Right hindlimb (tissue), 1 donor: Measurements from ENCODE around the gene ADRM1.

Source experiments
- DNase-seq: peaks from one replicate; pipeline ENCODE4 v3.0.0-alpha.2; 2018

The ADRM1 gene, protein sequence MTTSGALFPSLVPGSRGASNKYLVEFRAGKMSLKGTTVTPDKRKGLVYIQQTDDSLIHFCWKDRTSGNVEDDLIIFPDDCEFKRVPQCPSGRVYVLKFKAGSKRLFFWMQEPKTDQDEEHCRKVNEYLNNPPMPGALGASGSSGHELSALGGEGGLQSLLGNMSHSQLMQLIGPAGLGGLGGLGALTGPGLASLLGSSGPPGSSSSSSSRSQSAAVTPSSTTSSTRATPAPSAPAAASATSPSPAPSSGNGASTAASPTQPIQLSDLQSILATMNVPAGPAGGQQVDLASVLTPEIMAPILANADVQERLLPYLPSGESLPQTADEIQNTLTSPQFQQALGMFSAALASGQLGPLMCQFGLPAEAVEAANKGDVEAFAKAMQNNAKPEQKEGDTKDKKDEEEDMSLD

DNA sequence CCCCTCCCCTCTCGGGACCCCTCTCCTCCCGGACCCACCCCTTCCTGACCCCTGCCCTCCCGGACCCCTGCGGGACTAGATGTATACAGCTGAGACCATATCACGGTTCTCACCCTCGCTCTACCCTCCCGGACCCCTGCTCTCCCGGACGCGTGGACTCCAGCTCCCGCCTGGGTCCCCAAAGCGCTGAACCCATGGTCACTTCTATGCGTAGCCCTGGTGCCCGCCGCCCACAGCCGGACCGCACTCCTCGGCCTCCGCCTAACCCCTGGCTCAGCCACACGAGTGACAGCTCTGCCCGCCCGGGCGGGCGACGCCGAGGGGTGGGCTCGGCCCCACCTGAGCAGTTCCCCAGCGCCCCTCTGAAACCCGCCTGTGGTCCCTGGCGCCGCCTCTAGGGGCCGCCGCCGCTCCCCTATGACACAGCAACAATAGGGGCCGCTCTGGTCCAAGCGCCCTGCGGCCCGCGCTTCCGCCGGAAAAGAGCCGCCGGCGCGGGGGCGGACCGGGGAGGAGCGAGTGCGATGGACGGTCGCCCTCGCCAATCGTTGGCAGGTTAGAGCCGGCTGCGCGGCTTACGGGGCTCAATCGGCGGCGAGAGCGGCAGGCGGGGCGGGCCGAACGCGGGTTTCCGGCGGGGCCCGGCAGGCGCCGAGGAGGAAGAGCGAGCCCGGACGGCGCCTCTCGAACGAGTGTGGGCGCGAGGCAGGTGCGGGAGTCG, at the start of gene ADRM1:
TSS of gene ADRM1 (plus strand) at position 657 of the 721 bp plus-strand sequence. CDS start 572 bp downstream, outside the sequence.
- peak; percentile 98 for DNase-seq

DNA sequence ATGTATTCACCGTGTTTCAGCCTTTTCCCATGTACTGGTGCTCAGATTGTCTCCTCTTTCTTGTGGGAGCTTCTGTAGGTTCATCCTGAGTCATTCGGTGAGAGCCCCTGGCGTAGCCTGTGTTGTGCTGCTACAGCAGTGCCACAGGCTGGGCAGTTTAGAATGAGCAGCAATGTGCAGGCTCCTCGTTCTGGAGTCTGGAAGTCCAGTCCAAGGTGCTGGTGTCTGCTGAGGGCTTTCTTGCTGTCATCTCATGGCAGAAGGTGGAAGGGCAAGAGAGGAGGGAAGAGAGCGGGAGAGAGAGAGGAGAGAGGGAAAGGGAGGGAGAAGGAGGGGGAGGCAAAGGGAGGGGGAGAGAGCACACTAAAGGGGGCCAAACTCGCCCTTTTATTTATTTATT, 49.4 kb upstream of the ADRM1 start:
- no peak for DNase-seq

DNA sequence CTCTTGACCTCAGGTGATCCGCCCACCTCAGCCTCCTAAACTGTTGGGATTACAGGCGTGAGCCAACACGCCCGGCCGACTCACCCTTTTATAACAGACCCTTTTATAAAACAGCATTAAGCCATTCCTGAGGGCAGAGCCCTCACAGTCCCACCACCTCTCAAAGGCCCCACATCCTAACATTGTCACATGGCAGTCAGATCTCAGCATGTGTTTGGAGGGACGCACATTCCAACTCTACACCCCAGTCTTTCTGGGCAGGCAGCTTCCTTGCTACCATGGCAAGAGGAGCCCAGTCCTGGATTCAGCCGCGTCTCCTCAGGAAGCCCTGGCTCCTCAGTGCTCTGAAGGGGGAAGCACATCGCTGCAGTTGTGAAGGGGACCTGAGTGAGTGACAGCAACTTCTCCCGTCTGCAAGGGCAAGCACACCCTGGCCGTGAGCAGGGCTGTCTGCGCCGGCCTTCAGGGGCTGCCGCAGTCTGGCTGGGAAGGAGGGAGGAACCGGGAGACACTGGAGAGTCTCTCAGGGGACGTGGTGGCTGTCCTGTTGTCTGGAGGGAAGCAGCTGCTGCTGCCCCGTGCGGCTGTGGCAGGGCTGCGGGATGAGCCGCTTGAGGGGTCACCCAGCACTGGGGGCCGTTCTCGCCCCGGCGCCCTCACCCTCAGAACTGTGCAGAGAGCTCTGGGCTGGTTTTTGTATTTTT, 48.6 kb upstream of the ADRM1 start:
- DNase-seq = no peak

DNA sequence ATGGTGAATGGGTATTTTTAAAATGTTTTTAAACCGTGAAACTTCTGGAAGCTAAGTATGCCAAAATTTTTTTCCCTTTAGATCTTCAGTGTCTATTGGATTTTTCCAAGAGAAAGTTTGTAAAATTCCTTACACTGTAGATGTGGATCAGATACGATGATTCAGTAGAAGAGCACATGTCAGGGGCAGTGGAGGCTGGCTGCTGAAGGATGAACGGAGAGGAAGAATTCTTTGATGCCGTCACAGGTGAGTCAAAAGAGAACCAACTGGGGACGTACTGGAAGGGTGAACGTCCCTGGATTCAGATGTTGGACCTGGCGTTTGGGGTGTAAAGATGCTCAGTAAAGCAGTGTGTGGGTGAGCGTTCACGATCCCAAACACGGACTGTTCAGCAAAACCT, 46.8 kb upstream of the ADRM1 start:
- DNase-seq = no peak

- no peak for DNase-seq
These were observed 44.1 kb upstream of the ADRM1 start for GRCh38 chr20:62258499-62259293.

- DNase-seq = no peak
These were observed 43.6 kb upstream of the ADRM1 start for GRCh38 chr20:62259294-62259565.

DNA sequence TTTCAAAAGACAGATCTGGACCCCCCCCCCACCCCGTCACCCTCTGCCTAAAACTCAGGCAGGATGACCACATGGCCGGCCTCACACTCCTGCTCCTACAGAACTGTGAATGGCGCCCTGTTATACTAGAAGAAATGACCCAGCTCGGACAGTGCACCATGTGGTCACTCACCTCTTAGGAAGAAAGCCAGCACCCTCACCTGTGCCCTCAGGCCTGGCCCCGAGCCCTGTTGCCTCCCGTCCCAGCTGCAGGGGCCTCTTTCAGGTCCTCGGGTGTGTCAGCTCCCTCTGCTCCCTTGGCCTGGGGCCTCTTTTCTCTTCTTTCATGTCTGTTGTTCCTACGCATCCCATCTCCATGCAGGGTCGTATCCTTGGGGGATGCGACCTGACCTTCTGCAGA, 40.7 kb upstream of the ADRM1 start:
- no peak for DNase-seq

DNA sequence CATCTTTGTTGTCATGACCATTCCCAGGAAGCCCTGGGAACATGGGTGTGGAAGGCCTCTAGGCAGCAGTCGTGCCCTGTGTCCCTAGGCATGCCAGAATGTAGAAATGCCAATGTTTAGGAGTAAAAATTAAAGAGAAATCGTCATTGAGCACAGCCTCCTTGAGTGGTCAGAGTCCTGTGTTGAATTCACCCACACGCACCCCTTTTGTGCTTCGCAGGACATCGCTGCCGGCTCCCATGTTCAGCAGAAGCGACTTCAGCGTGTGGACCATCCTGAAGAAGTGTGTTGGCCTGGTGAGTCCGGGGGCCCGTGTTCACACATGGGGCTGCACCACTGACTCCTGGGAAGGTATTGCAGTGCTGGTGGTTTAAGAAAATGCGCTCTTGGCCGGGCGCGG, 39.4 kb upstream of the ADRM1 start:
- DNase-seq = no peak

DNA sequence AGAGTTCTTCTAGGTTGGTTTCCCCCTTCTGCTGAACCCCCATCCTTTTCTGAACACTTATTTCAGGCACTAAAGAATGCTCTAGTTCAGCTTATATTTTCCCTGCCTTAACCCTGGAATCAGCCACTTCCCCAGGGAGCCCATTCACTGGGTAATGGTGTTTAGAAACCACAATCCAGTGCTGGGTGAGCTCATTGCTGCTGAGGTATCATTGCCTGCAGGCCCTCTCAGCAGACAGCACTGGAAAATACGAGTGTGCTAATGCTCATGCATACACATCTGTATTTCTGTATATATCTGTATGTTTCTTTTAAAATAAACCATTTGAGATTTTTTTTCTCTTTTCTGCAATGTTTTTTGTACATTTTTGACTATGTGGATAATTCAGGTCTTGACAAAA, 37.4 kb upstream of the ADRM1 start:
- DNase-seq = no peak

- no peak for DNase-seq
These were observed 36.5 kb upstream of the ADRM1 start for GRCh38 chr20:62266340-62266739.

- no peak for DNase-seq
These were observed 35.9 kb upstream of the ADRM1 start for GRCh38 chr20:62266851-62267250.

DNA sequence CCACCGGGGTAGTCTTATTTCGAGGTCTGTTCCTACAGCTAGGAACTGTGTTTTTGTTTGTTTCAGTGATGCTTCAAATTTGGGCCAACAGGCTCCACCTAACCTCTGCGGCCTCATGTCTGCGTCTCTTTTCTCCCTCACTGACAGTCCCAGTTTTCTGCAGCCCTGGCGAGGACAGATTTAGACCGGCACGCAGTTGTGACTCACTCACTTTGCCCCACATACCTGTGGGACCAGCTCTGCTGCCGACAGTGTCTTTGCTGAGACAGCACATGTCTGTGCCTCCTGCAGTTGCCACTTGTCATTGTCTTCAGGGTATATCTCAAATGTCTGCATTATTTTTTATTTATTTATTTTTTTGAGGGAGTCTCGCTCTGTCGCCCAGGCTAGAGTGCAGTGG, 35.3 kb upstream of the ADRM1 start:
- no peak for DNase-seq

- DNase-seq = no peak
These were observed 34.4 kb upstream of the ADRM1 start for GRCh38 chr20:62268228-62268900.

- DNase-seq = no peak
These were observed 33.4 kb upstream of the ADRM1 start for GRCh38 chr20:62269378-62269777.

DNA sequence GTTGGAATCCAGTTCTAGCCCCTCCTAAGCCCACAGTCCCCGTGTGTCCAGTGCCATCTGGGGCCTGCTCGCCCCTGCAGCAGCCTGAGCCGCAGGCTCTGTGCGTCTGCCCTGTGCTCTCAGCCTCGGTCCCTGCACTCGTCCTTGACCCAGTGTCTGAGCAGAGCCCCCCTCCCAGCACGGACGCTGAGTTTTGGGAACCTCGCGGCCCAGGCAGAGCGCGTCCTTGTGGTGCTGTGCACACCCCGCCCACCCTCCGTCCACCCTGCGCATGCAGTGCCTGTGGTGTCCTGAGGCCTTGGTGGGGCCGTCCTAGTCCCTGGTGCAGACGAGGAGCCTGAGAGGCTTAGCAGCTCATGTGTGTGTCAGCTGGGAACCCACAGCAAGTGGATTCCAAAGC, 32.9 kb upstream of the ADRM1 start:
- DNase-seq = no peak

DNA sequence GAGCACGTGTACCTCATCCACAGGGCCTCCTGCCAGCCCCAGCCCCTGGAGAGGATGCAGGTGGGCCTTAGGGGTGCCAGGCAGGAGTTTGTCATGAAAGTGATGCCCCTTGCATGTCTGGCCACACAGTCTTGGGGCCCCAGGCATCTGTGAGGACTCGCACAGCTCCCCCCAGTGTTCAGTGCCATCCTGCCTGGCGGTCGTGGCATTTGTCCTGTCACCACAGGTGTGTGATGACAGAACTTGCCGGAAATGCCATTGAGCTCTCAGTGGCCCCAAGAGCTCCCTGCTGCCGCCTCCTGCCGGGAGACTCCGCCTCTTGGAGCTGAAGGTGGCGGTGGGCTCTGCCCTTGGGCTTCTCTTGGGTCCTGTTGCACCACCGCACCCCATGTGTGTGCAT, 30.6 kb upstream of the ADRM1 start:
- DNase-seq = no peak

DNA sequence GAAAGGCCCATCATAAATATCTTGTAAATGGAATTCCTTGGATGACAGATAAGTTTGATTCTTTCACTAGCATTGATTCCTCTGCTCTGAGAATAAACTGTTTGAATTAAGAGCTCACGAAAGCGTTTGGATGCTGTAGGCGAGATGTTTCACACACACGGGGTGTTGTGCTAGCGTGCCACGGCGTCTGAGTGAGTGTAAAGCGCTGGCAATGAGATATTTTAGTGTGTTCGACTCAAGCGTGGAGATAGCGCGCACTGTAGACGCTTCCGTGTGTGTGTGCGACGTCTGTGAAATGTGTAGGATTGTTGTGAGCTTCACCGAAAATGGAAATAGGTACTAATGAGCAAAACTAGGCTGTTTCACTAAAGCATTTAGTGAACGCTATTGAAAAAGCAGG, 29.4 kb upstream of the ADRM1 start:
- DNase-seq = no peak

GRCh38 chr20:62274332-62274950, 28.4 kb upstream of the ADRM1 start:
- DNase-seq = no peak

DNA sequence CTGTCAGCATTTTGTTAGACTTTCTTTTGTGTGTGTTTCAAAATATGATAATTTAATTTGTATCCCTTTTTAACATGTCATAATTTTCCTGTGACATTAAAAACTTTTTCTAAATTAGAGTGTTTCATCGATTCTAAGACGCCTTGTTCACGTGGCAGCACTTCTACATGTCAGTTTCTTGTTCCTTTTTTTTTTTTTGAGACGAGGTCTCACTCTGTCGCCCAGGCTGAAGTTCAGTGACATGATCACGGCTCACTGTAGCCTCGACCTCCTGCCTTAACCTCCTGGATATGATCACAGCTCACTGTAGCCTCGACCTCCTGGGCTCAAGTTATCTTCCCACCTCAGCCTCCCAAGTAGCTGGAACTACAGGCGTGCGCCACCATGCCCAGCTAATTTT, 27.6 kb upstream of the ADRM1 start:
- DNase-seq = no peak

GRCh38 chr20:62276439-62276838, 26.4 kb upstream of the ADRM1 start:
- DNase-seq = peak; percentile 77

GRCh38 chr20:62277253-62277652, 25.5 kb upstream of the ADRM1 start:
- no peak for DNase-seq

- no peak for DNase-seq
These were observed 22.5 kb upstream of the ADRM1 start for GRCh38 chr20:62280303-62280702.
